Gastroesophageal sphincter (tissue), 3 donors: ENCODE measurements around the gene PTGDS.

Source experiments
- POLR2A ChIP-seq, 2 donors: fragments of 450-650 bp; IDR thresholded peaks; one replicate each; pipeline ENCODE4 v1.6.1; 2017; ENCODE audit warnings: antibody characterized with exemption in 2 of 2, mild to moderate bottlenecking in 2 of 2, moderate library complexity in 1 of 2
- POLR2AphosphoS5 ChIP-seq: sonication (generic); formaldehyde crosslinking; IDR thresholded peaks from one replicate; pipeline ENCODE4 v1.6.1; 2017; ENCODE audit warnings: antibody characterized with exemption
- TF ChIP-seq, protein P1 (sequence below), 4 experiments: fragments of 200-600 bp in 2 of 4; fragments of 450-650 bp in 2 of 4; sonication (generic) in 1 of 4; IDR thresholded peaks; one replicate each; pipeline ENCODE4 v1.5.1; 2017 to 2019; ENCODE audit warnings: antibody characterized with exemption in 4 of 4, mild to moderate bottlenecking in 2 of 4, moderate library complexity in 2 of 4

DNA sequence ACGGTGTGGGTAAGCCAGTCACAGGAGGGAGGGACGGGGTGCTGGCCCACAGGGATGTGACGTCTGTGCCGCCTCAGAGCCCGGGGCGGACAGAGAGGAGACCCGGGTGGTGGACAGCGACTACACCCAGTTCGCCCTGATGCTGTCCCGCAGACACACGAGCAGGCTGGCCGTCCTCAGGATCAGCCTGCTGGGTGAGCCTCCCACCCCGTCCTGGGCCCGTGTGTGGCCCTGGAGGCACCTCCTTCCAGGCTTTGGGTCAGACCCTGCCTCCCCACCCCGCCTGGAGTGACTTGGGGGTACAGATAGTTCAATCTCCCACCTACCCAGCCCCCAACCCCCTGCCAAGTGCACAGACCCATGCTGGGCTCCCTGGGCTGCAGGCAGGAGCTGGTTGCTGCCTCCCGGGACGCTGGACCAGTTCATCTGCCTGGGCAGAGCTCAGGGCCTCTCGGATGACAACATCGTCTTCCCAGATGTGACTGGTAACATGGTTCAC lies 23.5 kb upstream of the PTGDS start:
- TF ChIP-seq, protein P1, sequence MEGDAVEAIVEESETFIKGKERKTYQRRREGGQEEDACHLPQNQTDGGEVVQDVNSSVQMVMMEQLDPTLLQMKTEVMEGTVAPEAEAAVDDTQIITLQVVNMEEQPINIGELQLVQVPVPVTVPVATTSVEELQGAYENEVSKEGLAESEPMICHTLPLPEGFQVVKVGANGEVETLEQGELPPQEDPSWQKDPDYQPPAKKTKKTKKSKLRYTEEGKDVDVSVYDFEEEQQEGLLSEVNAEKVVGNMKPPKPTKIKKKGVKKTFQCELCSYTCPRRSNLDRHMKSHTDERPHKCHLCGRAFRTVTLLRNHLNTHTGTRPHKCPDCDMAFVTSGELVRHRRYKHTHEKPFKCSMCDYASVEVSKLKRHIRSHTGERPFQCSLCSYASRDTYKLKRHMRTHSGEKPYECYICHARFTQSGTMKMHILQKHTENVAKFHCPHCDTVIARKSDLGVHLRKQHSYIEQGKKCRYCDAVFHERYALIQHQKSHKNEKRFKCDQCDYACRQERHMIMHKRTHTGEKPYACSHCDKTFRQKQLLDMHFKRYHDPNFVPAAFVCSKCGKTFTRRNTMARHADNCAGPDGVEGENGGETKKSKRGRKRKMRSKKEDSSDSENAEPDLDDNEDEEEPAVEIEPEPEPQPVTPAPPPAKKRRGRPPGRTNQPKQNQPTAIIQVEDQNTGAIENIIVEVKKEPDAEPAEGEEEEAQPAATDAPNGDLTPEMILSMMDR (IDR thresholded peaks at IDR 0.05): no peak
- TF ChIP-seq POLR2A (IDR thresholded peaks at IDR 0.05): no peak
- TF ChIP-seq POLR2AphosphoS5: no peak
